Kidney epithelial cell (primary cell): ENCODE data around the gene CCDC68. TPM values are rescaled to one million over a fixed set of nuclear protein-coding genes. Genes with fewer than 3 reads are reported as not detected.
"Not testable (repeated sequence)": the region's sequence is repeated elsewhere in the genome, so short reads cannot be mapped to it uniquely, and the experiment has no call there.

Source experiments
- DNase-seq: peaks from one replicate; pipeline ENCODE4 v3.0.0-alpha.2; 2010; ENCODE audit warnings: low read depth
- H3K27me3 ChIP-seq: 2 replicates; pipeline ENCODE4 v1.6.0; 2011; ENCODE audit warnings: low read length; ENCODE audit not compliant: control insufficient read depth, insufficient read depth
- H3K36me3 ChIP-seq: 2 replicates; pipeline ENCODE4 v1.5.1; 2011; ENCODE audit warnings: low read length; ENCODE audit not compliant: control insufficient read depth, insufficient read depth
- H3K4me3 ChIP-seq: 2 replicates; pipeline ENCODE4 v1.5.1; 2011; ENCODE audit warnings: low read depth, mild to moderate bottlenecking, control low read depth, low read length
- total RNA-seq: library from RNA; depleted of rRNA; stranded (reverse); fragments of >200 nt; gene quantifications from 2 replicates; pipeline ENCODE4 v1.2.3, GENCODE V29; 2015
- TF ChIP-seq, protein P1 (sequence below): IDR thresholded peaks from 2 replicates; pipeline ENCODE4 v1.5.1; 2011; ENCODE audit warnings: mild to moderate bottlenecking, moderate library complexity, low read length, control low read depth, inconsistent platforms; ENCODE audit not compliant: insufficient read depth, poor library complexity, severe bottlenecking

The CCDC68 gene
- total RNA-seq, 1 donor from 2014 or later = 3.7 TPM

DNA sequence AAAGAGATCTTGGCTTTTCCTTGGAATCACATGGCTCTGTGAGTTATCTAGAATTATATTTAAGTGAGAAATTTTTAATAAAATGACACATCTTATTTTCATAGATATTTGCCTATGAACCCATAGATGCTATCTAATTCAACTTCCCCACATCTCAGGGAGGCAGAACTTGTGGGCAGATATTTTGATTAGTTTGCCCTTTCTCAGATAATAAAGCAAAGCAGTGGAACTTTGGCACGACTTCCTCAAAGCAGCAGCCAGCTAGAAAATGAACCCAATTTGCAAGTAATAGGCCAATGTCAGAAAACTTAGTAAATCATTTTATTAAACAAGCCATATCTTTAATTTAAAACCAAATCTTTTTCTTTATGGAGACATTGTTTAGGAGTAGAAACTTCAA, 98.3 kb downstream of the CCDC68 start:
- no peak for DNase-seq
- Histone ChIP-seq H3K36me3 (no peaks in the 10 kb centered on the region), H3K4me3 (no peak overlapping the region), H3K27me3 (no peaks in the 10 kb centered on the region)
- TF ChIP-seq, protein P1, sequence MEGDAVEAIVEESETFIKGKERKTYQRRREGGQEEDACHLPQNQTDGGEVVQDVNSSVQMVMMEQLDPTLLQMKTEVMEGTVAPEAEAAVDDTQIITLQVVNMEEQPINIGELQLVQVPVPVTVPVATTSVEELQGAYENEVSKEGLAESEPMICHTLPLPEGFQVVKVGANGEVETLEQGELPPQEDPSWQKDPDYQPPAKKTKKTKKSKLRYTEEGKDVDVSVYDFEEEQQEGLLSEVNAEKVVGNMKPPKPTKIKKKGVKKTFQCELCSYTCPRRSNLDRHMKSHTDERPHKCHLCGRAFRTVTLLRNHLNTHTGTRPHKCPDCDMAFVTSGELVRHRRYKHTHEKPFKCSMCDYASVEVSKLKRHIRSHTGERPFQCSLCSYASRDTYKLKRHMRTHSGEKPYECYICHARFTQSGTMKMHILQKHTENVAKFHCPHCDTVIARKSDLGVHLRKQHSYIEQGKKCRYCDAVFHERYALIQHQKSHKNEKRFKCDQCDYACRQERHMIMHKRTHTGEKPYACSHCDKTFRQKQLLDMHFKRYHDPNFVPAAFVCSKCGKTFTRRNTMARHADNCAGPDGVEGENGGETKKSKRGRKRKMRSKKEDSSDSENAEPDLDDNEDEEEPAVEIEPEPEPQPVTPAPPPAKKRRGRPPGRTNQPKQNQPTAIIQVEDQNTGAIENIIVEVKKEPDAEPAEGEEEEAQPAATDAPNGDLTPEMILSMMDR = no peak

DNA sequence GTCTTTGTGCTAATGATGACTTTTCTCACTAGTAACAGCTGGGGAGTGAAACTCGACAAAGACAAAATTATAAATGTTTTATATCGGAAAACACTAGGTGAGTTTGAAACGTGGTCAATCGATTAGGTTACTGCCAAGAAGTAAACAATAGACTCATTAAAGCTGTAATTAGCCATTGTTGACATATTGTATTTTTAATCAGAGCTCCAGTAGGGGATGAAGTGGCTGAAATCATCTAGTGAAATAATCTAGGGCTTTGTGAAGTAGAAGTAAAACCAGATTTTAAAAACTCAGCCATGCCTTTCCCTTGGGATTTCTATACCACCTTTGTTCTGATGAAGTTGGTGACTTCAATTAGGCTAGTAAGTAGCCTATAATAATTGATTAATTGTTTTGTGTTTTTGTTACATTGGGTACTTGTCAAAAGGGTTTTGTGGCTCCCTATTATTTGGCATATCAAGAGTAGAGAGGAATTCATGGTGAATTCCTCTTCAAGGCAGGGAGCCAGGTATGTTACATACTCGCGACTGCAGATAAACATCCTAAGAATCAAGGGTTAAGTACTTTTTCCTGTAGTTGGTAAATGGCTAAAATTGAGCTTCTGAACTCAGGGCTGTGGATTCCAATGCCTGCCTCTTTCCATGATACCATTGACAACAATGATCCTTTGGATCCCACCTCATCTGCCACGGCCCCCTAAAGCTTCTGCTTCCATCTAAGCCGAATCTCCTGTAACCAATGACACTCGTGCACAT, 99.4 kb downstream of the CCDC68 start:
- Histone ChIP-seq H3K4me3 (no peak overlapping the region), H3K36me3 (no peaks in the 10 kb centered on the region), H3K27me3 (no peaks in the 10 kb centered on the region)
- TF ChIP-seq, protein P1 = no peak
- no peak for DNase-seq

DNA sequence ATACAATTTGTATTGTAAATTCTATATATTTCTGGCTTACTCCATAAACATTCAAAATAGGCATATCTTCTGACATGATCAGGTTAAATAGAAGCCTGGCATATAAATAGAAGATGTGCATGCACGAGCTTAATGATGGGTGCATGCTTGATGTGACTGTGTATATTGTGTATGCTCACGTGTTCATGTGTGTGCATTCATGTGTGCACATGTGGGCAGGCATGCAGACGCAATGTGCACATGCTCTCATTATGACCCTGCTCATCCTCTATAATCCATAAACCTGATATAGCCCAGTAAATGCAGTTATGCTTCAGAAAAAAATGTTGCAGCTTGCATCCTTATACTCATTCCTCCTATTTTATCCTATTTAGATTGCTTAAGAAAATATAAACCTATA, 101.8 kb downstream of the CCDC68 start:
- Histone ChIP-seq H3K36me3 (no peaks in the 10 kb centered on the region), H3K27me3 (no peaks in the 10 kb centered on the region), H3K4me3 (no peak overlapping the region)
- TF ChIP-seq, protein P1 = no peak
- no peak for DNase-seq

DNA sequence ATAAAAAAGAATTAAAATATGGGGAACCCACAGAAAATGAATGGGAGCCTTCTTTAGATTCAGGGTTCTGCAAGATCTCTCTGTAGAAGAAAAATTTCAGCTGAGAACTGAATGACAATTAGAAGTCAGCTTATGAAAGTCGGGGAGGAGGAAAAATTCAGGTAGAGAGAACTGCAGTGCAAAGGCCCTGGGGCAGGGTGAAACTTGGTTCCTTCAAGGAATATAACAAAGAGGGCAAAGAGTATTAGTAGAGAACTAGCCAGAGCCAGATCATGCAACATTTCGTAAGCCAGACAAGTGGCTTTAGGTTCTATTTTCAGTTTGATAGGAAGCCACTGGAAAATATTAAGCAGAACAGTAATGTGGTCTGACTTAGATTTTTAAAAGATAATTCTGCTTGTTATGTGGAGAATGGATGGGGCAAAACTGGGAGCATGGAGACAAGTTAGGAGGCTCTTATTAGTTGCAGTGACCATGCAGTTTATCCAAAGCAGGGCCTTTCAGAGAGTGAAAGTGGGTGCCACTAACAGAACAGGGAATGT, 103.1 kb downstream of the CCDC68 start:
- TF ChIP-seq, protein P1 = no peak
- H3K4me3 ChIP-seq = no peak overlapping the region
- no peaks in the 10 kb centered on the region for H3K36me3 ChIP-seq
- no peaks in the 10 kb centered on the region for H3K27me3 ChIP-seq
- no peak for DNase-seq

DNA sequence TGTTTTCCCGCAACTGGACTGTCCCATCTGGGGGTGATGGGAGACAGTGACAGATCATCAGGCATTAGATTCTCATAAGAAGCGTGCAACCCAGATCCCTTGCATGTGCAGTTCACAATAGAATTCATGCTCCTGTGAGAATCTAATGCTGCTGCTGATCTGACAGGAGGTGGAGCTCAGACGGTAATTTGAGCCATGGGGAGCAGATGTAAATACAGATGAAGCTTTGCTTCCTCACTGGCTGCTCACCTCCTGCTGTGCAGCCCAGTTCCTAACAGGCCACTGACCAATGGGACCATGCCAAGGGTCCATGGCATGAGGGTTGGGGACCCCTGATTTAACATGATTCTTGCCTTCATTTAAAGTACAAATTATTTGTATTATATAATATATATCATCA, 104.2 kb downstream of the CCDC68 start:
- H3K36me3 ChIP-seq, DNase-seq, H3K4me3 ChIP-seq, H3K27me3 ChIP-seq: not testable (repeated sequence)

DNA sequence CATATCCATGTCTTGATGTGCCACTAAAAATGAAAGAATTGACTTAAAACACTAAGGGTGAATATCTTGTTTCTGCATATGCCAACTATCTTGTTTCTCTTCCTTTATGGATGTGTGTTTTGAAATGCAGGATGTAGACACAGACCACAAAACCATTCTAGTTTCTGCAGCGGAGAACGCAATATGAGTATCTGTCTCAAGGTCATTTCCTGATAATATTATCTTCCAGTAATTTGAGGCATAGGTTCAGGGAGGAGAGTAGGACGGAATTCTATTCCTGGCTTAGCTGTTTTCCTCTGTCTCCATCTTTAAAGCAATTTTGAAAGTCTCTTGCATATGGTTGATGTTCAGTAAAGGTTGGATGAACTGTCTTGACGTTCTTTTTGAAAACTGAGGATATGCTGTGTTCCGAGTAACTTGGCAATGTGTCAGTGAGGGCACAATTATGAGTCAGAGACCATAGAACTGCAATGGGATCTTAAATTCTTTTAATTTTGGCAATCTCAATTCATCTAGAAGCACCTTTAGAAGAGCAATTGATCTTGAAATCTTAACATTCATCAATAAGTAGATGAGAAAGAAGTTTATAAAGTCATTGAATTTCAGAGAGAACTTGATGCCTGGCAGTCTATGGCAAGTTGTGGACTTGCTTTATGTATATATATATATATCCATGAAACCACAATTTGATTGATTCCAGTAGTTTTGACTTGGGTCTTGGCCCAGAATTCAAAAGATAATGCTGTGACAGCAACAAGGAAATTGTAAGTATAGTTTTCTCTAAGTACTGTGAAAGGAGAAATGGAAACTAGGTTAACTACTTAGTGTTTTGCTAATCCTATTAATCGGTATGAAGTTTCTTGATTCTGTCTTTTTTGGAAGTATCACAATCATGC, 106.2 kb downstream of the CCDC68 start:
- H3K36me3 ChIP-seq = no peaks in the 10 kb centered on the region
- no peaks in the 10 kb centered on the region for H3K27me3 ChIP-seq
- TF ChIP-seq, protein P1 = no peak
- no peak overlapping the region for H3K4me3 ChIP-seq
- DNase-seq = no peak

Other genes starting within 250 kb of the CCDC68 start
- gene RAB27B, start 131.0 kb downstream of the CCDC68 start, total RNA-seq = 0.96 and 1.6 TPM in 2 replicates